ENCODE data around the gene KEAP1. TPM values are rescaled to one million over a fixed set of nuclear protein-coding genes. Genes with fewer than 3 reads are reported as not detected.
"Not testable (repeated sequence)": the region's sequence is repeated elsewhere in the genome, so short reads cannot be mapped to it uniquely, and the experiment has no call there.

KEAP1 gene
- total RNA-seq, 4 donors from 2014 or later = 95.4 to 99.9 (median 97.8) TPM

DNA sequence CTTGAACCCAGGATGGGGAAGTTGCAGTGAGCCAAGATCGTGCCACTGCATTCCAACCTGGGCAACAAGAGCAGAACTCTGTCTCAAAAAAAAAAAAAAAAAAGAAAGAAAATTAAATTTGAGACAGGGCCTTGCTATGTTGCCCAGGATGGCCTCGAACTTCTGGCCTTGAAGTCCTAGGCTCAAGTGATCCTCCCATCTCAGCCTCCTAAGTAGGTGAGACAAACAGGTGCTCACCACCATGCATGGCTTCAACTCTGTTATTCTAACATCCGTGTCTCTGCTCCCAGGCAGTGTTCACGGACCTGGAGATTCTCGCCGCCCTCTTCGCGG lies 42.5 kb downstream of the KEAP1 start:
- no peaks in the 10 kb centered on the region for H3K4me1 ChIP-seq
- no peak overlapping the region for H3K27ac ChIP-seq
- no peak overlapping the region for H3K4me3 ChIP-seq (replicated peaks in 1 of 3)
- no peak for TF ChIP-seq POLR2A (IDR thresholded peaks at IDR 0.05)
- TF ChIP-seq, protein P1, sequence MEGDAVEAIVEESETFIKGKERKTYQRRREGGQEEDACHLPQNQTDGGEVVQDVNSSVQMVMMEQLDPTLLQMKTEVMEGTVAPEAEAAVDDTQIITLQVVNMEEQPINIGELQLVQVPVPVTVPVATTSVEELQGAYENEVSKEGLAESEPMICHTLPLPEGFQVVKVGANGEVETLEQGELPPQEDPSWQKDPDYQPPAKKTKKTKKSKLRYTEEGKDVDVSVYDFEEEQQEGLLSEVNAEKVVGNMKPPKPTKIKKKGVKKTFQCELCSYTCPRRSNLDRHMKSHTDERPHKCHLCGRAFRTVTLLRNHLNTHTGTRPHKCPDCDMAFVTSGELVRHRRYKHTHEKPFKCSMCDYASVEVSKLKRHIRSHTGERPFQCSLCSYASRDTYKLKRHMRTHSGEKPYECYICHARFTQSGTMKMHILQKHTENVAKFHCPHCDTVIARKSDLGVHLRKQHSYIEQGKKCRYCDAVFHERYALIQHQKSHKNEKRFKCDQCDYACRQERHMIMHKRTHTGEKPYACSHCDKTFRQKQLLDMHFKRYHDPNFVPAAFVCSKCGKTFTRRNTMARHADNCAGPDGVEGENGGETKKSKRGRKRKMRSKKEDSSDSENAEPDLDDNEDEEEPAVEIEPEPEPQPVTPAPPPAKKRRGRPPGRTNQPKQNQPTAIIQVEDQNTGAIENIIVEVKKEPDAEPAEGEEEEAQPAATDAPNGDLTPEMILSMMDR (IDR thresholded peaks at IDR 0.05) = no peak
- peaks cover 0 to 9% of the 10 kb centered on the region in 2 donors for H3K36me3 ChIP-seq
- H3K9me3 ChIP-seq = no peaks in the 10 kb centered on the region
- H3K27me3 ChIP-seq = no peaks in the 10 kb centered on the region
- 45 to 49% methylated on average over 8 of the region's 8 CpGs for WGBS, 2 donors
- intact Hi-C loops (cut with DNase I) = no loop called here
- DNase-seq = no peak

DNA sequence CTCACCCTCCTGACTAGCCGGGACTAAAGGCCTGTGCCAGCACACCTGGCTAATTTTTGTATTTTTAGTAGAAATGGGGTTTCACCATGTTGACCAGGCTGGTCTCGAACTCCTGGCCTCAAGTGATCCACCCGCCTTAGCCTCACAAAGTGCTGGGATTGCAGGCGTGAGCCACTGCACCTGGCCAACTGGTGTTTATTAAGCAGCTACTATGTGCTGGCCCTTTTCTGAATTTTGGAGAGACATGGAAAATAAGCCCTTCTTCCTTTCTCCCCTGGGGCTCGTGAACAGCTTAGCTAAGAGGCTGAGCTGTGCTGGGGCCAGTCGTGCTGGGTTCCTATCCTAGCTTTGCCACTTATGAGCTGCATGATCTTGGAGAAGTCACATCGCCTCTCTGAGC lies 44.4 kb downstream of the KEAP1 start:
- H3K36me3 ChIP-seq; H3K27me3 ChIP-seq; H3K9me3 ChIP-seq; intact Hi-C loops (cut with DNase I); H3K27ac ChIP-seq; H3K4me1 ChIP-seq; H3K4me3 ChIP-seq (replicated peaks in 1 of 3); DNase-seq: not testable (repeated sequence)
- WGBS, 2 donors = 95 to 99% methylated on average over 5 to 7 of the region's 7 CpGs

DNA sequence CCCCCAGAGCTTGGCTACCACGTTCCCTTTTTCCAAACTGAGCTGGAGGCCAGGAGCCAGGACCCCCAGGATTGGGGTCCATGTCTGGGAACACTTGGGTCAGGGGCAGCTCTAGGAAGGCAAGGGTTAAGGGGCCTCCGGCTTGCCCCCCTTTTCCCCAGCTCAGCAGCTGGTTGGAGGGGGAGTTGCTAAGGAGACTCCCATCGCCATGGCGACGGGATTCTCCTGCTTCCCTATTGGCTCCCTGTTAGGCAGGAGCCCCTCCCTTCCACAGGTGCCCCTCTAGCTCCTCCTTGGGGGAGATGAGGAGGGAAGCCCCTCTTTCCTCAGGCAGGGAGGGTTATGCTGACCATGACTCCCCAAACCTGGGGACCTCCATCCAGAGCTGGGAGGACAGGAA lies 48.9 kb downstream of the KEAP1 start:
- 58 to 65% methylated on average over 2 to 5 of the region's 5 CpGs for WGBS, 2 donors
- DNase-seq = no peak
- Histone ChIP-seq H3K27ac (no peak overlapping the region), H3K4me1 (no peaks in the 10 kb centered on the region), H3K9me3 (no peaks in the 10 kb centered on the region), H3K4me3 (replicated peaks in 1 of 3) (no peak overlapping the region), H3K27me3 (no peaks in the 10 kb centered on the region), H3K36me3 (peaks cover 0 to 5% of the 10 kb centered on the region in 2 donors)
- TF ChIP-seq, protein P1 (IDR thresholded peaks at IDR 0.05) = no peak
- TF ChIP-seq POLR2A (IDR thresholded peaks at IDR 0.05) = no peak
- intact Hi-C loops (cut with DNase I) = no loop called here

DNA sequence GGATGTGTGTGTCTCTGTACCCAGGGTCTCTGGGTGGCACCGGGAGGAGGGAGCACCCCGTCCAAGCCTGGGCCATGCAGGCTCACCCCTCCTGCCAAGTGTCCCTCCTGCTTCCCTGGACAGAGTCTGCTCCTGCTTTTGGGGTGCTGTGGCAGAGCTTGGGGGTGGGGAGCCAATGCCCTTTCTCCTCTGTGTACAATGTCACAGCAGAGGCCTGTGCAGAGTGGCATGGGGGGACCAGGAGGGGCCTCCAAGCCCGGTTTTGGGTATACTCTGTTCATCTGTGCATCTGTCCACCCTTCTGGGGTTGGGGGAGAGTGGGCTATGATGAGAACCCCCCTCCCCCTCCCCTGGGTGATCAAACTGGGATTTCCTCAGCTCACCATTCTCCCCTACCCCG lies 49.3 kb downstream of the KEAP1 start:
- H3K36me3 ChIP-seq = peaks cover 0 to 9% of the 10 kb centered on the region in 2 donors
- no peak overlapping the region for H3K4me3 ChIP-seq (replicated peaks in 1 of 3)
- no peaks in the 10 kb centered on the region for H3K4me1 ChIP-seq
- TF ChIP-seq, protein P1 (IDR thresholded peaks at IDR 0.05) = no peak
- TF ChIP-seq POLR2A (IDR thresholded peaks at IDR 0.05) = no peak
- intact Hi-C loops (cut with DNase I) = no loop called here
- H3K27ac ChIP-seq = no peak overlapping the region
- no peaks in the 10 kb centered on the region for H3K9me3 ChIP-seq
- WGBS, 2 donors = 80 to 88% methylated on average over 4 of the region's 4 CpGs
- H3K27me3 ChIP-seq = no peaks in the 10 kb centered on the region
- DNase-seq = no peak

DNA sequence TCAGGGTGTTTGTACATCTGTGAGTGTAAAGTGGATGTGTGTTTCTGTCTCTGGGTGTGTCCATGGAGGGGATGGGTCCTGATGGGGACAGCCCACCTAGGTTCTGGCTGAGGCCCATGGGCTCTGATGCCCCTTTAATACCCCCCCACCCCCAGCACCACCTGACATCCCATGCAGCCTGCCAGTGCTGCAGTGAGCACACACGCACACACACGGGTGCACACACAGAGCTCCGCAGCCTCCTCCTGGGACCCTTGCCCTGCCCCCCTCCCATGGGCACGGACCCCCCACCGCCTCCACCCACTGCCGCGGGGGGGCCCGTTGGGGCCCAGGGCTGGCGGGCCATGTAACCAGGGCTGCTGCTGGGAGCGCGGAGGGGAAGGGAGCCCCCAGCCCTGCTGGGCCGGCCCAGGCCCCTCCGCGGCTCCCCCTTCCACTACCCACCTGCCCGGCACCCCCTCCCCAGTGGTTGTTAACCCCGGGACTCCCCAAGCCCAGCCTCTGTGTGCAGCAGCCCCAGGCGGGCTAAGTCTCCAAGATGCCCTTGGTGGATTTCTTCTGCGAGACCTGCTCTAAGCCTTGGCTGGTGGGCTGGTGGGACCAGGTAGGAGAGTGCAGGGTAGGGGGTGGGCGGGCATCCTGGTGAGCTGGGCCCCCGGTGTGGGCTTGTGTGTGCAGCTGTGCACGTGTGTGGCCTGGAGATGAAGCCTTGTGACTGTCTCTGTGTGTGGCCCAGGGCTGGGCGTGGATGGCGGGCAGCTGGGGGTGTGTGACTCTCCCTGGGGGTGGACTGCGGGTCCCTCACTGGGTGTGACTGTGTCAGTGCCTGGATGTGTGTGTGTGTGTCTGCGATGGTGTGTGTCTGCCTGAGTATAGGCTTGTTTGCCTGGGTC lies 50.2 kb downstream of the KEAP1 start:
- Histone ChIP-seq H3K9me3 (no peaks in the 10 kb centered on the region), H3K36me3 (peaks cover 0 to 13% of the 10 kb centered on the region in 2 donors), H3K27ac (no peak overlapping the region), H3K4me1 (no peaks in the 10 kb centered on the region), H3K27me3 (no peaks in the 10 kb centered on the region), H3K4me3 (replicated peaks in 1 of 3) (no peak overlapping the region)
- 45 to 54% methylated on average over 5 to 8 of the region's 25 CpGs for WGBS, 2 donors
- DNase-seq = no peak
- intact Hi-C loops (cut with DNase I) = no loop called here
- TF ChIP-seq, protein P1 (IDR thresholded peaks at IDR 0.05) = no peak
- TF ChIP-seq POLR2A (IDR thresholded peaks at IDR 0.05) = no peak

Data from thyroid gland (tissue), 4 donors.